ENCODE measurements around the gene HLA-DRA.
"Not testable (repeated sequence)": the region's sequence is repeated elsewhere in the genome, so short reads cannot be mapped to it uniquely, and the experiment has no call there.

Gene HLA-DRA

GRCh38 chr6:32415521-32416019 lies 24.1 kb upstream of the HLA-DRA start:
- peaks cover 58% of the 10 kb centered on the region for H3K27me3 Mint-ChIP-seq (ENCODE audit: low read depth)

DNA sequence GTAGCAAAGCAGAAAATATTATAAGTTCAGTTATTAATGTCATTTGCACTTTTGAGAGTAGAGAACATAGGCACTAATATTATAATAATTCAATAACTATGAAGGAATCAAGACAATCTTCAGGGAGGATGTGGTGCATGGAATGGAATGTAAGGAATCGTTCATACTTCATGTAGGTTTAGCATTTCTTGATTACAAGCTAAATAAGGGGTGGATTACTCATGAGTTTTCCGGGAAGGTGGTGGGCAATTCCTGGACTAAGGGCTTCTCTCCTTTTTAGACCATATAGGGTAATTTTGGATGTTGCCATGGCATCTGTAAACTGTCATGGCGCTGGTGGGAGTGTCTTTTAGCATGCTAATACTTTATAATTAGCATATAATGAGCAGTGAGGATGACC lies 23.7 kb upstream of the HLA-DRA start:
- no peak overlapping the region for H3K4me3 Mint-ChIP-seq
- H3K27ac Mint-ChIP-seq, result no peak overlapping the region
- H3K9me3 Mint-ChIP-seq, result no peaks in the 10 kb centered on the region
- peaks cover 61% of the 10 kb centered on the region for H3K27me3 Mint-ChIP-seq (ENCODE audit: low read depth)
- H3K4me1 Mint-ChIP-seq (ENCODE audit: low read depth), result peaks cover 7% of the 10 kb centered on the region
- H3K36me3 Mint-ChIP-seq (ENCODE audit: low read depth), result no peaks in the 10 kb centered on the region

More at GRCh38 chr6:32415521-32416019, 24.1 kb upstream of the HLA-DRA start:
- Mint-ChIP-seq H3K9me3 (no peaks in the 10 kb centered on the region), H3K36me3 (ENCODE audit: low read depth) (no peaks in the 10 kb centered on the region), H3K4me1 (ENCODE audit: low read depth) (peaks cover 7% of the 10 kb centered on the region), H3K27ac (no peak overlapping the region), H3K4me3 (no peak overlapping the region)

DNA sequence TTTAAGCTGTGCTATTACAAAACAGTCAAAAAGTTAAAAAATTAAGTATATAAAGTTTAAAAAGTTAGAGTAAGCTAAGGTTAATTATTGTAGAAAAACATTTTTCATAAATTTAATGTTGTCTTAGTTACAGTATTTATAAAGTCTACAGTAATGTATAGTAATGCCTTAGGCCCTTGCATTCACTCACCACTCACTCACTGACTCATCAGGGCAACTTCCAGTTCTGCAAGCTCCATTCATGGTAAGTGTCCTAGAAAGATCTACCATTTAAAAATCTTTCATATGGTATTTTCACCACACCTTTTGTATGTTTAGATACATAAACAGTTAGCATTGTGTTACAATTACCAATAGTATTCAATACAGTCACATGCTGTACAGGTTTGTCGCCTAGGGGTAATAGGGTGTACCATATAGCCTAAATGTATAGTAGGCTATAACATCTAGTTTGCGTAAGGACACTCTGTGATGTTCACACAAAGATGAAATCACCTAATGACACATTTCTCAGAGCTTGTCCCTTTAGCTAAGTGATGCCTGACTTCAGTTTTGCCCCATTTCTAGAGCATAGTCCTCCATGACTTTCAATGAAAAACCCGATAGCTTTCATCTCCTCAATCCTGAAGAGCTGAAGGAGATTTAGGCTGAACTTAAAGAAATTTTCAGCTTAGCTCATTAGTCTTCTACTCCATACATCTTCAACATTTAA lies 14.9 kb upstream of the HLA-DRA start:
- H3K4me1 Mint-ChIP-seq (ENCODE audit: low read depth), result no peaks in the 10 kb centered on the region
- no peaks in the 10 kb centered on the region for H3K9me3 Mint-ChIP-seq
- peaks cover 41% of the 10 kb centered on the region for H3K27me3 Mint-ChIP-seq (ENCODE audit: low read depth)

DNA sequence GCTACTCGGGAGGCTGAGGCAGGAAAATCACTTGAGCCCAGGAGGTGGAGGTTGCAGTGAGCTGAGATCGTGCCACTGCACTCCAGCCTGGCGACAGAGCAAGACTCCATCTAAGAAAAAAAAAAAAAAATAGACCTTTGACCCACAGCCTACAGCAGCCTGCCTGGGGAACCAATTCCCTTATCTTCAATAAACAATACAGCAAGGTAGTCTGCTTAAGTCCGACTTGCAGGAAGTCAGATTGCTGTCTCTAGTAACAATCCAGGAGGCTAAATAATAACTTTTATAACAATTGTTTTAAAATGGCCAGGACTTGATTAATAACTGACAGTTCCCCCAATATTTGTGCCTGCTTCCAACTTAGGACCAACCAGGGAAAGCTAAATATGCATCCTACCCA lies 13.3 kb upstream of the HLA-DRA start:
- no peaks in the 10 kb centered on the region for H3K9me3 Mint-ChIP-seq
- H3K4me3 Mint-ChIP-seq, result no peak overlapping the region
- no peaks in the 10 kb centered on the region for H3K36me3 Mint-ChIP-seq (ENCODE audit: low read depth)
- no peaks in the 10 kb centered on the region for H3K4me1 Mint-ChIP-seq (ENCODE audit: low read depth)
- no peak overlapping the region for H3K27ac Mint-ChIP-seq
- peaks cover 35% of the 10 kb centered on the region for H3K27me3 Mint-ChIP-seq (ENCODE audit: low read depth)

More for the DNA sequence above, 14.9 kb upstream of the HLA-DRA start:
- H3K36me3 Mint-ChIP-seq (ENCODE audit: low read depth), result no peaks in the 10 kb centered on the region
- H3K4me3 Mint-ChIP-seq, result no peak overlapping the region
- no peak overlapping the region for H3K27ac Mint-ChIP-seq

- Mint-ChIP-seq H3K27me3 (ENCODE audit: low read depth) (peaks cover 26% of the 10 kb centered on the region), H3K36me3 (ENCODE audit: low read depth) (no peaks in the 10 kb centered on the region), H3K4me1 (ENCODE audit: low read depth) (no peaks in the 10 kb centered on the region), H3K9me3 (no peaks in the 10 kb centered on the region), H3K27ac (no peak overlapping the region), H3K4me3 (no peak overlapping the region)
These were observed 12.5 kb upstream of the HLA-DRA start for GRCh38 chr6:32427218-32427617.

DNA sequence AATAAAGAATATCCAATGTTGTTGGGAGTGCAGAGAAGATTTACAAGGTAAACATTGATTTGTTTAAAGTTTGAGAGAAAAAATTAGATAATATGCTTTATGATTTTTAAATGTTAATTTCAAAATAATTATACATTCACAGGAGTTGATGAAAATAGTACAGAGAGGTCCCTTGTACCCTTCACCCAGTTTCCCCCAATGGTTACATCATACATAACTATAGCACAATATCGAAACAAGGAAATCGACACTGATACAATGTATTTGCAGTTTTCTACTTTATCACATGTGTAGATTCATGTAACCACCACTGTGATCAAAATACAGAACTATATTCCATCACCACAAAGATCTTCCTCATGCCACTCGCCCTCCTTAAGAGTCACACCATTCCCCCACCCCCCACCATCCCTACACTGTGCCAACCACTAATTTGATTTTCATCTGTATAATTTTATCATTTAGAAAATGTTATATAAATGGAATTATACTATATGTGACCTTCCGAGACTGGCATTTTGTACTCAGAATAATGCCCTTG lies 11.7 kb upstream of the HLA-DRA start:
- H3K4me1 Mint-ChIP-seq (ENCODE audit: low read depth), result no peaks in the 10 kb centered on the region
- no peak overlapping the region for H3K4me3 Mint-ChIP-seq
- H3K9me3 Mint-ChIP-seq, result no peaks in the 10 kb centered on the region
- no peak overlapping the region for H3K27ac Mint-ChIP-seq
- H3K27me3 Mint-ChIP-seq (ENCODE audit: low read depth), result peaks cover 26% of the 10 kb centered on the region
- H3K36me3 Mint-ChIP-seq (ENCODE audit: low read depth), result no peaks in the 10 kb centered on the region

DNA sequence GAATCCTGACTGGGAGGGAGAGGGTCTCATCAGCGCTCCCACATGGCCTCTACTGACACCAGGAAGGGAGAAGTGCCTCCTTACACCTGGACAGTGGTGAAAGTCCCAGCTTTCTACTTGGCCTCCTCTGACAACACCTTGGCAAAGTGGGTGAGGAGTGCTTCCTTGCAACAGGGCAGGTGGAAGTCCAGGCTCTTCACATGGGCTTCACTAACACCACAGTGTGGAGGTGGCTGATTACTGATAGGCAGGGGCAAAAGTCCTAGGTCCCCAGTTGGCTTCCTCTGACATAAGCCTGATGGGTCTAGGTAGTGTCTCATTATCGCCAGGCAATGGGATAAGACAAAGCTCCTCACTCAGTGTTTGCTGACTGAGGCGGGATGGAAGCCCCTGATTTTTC lies 9.5 kb upstream of the HLA-DRA start:
- H3K4me1 Mint-ChIP-seq (ENCODE audit: low read depth), result no peaks in the 10 kb centered on the region
- no peak overlapping the region for H3K27ac Mint-ChIP-seq
- H3K4me3 Mint-ChIP-seq, result no peak overlapping the region
- no peaks in the 10 kb centered on the region for H3K9me3 Mint-ChIP-seq
- H3K36me3 Mint-ChIP-seq (ENCODE audit: low read depth), result no peaks in the 10 kb centered on the region
- H3K27me3 Mint-ChIP-seq (ENCODE audit: low read depth), result peaks cover 36% of the 10 kb centered on the region

- peaks cover 36% of the 10 kb centered on the region for H3K27me3 Mint-ChIP-seq (ENCODE audit: low read depth)
- H3K4me3 Mint-ChIP-seq, result no peak overlapping the region
- H3K9me3 Mint-ChIP-seq, result no peaks in the 10 kb centered on the region
- no peaks in the 10 kb centered on the region for H3K36me3 Mint-ChIP-seq (ENCODE audit: low read depth)
- no peak overlapping the region for H3K27ac Mint-ChIP-seq
- no peaks in the 10 kb centered on the region for H3K4me1 Mint-ChIP-seq (ENCODE audit: low read depth)
These were observed 8.5 kb upstream of the HLA-DRA start for GRCh38 chr6:32431142-32431541.

- no peak overlapping the region for H3K4me3 Mint-ChIP-seq
- H3K36me3 Mint-ChIP-seq (ENCODE audit: low read depth), result no peaks in the 10 kb centered on the region
- peaks cover 2% of the 10 kb centered on the region for H3K4me1 Mint-ChIP-seq (ENCODE audit: low read depth)
- no peak overlapping the region for H3K27ac Mint-ChIP-seq
- peaks cover 36% of the 10 kb centered on the region for H3K27me3 Mint-ChIP-seq (ENCODE audit: low read depth)
- no peaks in the 10 kb centered on the region for H3K9me3 Mint-ChIP-seq
These were observed 7.6 kb upstream of the HLA-DRA start for GRCh38 chr6:32432050-32432450.

DNA sequence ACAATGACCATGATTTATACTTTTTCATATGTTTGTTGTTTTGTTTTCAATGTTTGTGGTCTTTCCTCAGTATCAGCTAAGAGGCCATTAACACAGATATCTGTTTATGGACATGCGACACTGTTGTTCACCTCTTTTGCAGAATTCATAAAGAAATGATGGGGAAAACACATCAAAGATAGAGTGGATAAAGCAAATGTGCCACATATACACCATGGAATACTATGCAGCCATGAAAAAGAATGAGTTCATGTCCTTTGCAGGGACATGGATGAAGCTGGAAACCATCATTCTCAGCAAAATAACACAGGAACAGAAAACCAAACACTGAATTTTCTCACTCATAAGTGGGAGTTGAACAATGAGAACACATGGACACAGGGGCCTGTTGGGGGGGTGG lies 5.7 kb upstream of the HLA-DRA start:
- peaks cover 26% of the 10 kb centered on the region for H3K27me3 Mint-ChIP-seq (ENCODE audit: low read depth)
- not testable (repeated sequence) for H3K27ac Mint-ChIP-seq; H3K4me1 Mint-ChIP-seq (ENCODE audit: low read depth); H3K9me3 Mint-ChIP-seq; H3K4me3 Mint-ChIP-seq; H3K36me3 Mint-ChIP-seq (ENCODE audit: low read depth)

DNA sequence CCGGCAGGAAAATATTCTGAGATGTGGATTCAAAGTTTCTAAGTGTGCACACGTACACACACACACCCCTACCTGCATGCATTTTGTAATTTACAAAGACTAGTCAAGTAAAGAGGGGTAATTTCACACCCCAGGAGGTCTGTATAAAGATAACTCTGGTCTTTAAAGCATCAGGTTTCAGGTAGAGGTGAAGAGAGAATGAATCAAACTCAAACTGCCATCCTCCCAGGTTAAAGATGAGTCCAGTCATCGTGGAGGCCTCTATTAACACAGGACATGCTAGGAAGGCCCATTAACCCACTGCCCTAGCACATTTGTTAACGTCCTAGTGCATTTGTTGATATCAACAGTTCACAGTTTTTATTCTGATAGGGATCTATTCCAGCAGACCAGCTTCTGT lies 3.5 kb upstream of the HLA-DRA start:
- H3K9me3 Mint-ChIP-seq, result no peaks in the 10 kb centered on the region
- no peaks in the 10 kb centered on the region for H3K36me3 Mint-ChIP-seq (ENCODE audit: low read depth)
- peaks cover 32% of the 10 kb centered on the region for H3K27me3 Mint-ChIP-seq (ENCODE audit: low read depth)
- peaks cover 20% of the 10 kb centered on the region for H3K4me1 Mint-ChIP-seq (ENCODE audit: low read depth)
- H3K4me3 Mint-ChIP-seq, result no peak overlapping the region
- H3K27ac Mint-ChIP-seq, result no peak overlapping the region

- peak overlapping the region; percentile 9 for H3K27ac Mint-ChIP-seq
- H3K4me1 Mint-ChIP-seq (ENCODE audit: low read depth), result peaks cover 22% of the 10 kb centered on the region
- H3K9me3 Mint-ChIP-seq, result no peaks in the 10 kb centered on the region
- H3K36me3 Mint-ChIP-seq (ENCODE audit: low read depth), result peaks cover 2% of the 10 kb centered on the region
- peaks cover 35% of the 10 kb centered on the region for H3K27me3 Mint-ChIP-seq (ENCODE audit: low read depth)
- no peak overlapping the region for H3K4me3 Mint-ChIP-seq
These were observed 2.5 kb upstream of the HLA-DRA start for GRCh38 chr6:32436995-32437836.

GRCh38 chr6:32439139-32439538 lies 548 bp upstream of the HLA-DRA start:
- Mint-ChIP-seq H3K4me3 (no peak overlapping the region), H3K27ac (peak overlapping the region; percentile 80)

DNA sequence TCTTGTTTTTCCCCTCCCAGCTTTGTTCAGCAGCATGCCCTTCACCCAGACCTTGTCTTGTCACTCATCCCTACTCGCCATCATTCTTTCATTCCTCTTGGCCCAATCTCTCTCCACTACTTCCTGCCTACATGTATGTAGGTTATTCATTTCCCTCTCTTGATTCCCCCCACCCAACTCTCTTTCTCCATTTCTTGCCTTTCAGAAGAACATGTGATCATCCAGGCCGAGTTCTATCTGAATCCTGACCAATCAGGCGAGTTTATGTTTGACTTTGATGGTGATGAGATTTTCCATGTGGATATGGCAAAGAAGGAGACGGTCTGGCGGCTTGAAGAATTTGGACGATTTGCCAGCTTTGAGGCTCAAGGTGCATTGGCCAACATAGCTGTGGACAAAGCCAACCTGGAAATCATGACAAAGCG lies 2.6 kb downstream of the HLA-DRA start:
- Mint-ChIP-seq H3K4me1 (ENCODE audit: low read depth) (peaks cover 24% of the 10 kb centered on the region), H3K36me3 (ENCODE audit: low read depth) (peaks cover 8% of the 10 kb centered on the region), H3K27ac (no peak overlapping the region), H3K4me3 (peak overlapping the region; percentile 11), H3K27me3 (ENCODE audit: low read depth) (peaks cover 23% of the 10 kb centered on the region), H3K9me3 (no peaks in the 10 kb centered on the region)

More at GRCh38 chr6:32439139-32439538, 548 bp upstream of the HLA-DRA start:
- Mint-ChIP-seq H3K36me3 (ENCODE audit: low read depth) (peaks cover 8% of the 10 kb centered on the region), H3K9me3 (no peaks in the 10 kb centered on the region), H3K27me3 (ENCODE audit: low read depth) (peaks cover 19% of the 10 kb centered on the region), H3K4me1 (ENCODE audit: low read depth) (peaks cover 28% of the 10 kb centered on the region)
